GM23338 (cell line): ENCODE results near the gene MED13L.

ENCODE experiments used
- CTCF ChIP-seq, 2 experiments: fragments of 200-600 bp in 1 of 2; sonication (generic) in 1 of 2; conservative IDR thresholded peaks; 2 replicates each; pipeline versions ENCODE4 v1.5.1 to v1.6.1; 2016 to 2017; ENCODE audit warnings: antibody characterized with exemption in 2 of 2, low read depth in 2 of 2, mild to moderate bottlenecking in 2 of 2, moderate library complexity in 1 of 2
- EZH2 ChIP-seq: fragments of 200-600 bp; sonication (generic); IDR thresholded peaks from one replicate; pipeline ENCODE4 v1.8.0; 2017; ENCODE audit warnings: antibody characterized with exemption, mild to moderate bottlenecking, low read depth; ENCODE audit not compliant: unreplicated experiment
- JUNB ChIP-seq: IDR thresholded peaks from one replicate; pipeline ENCODE4 v1.6.1; 2016; ENCODE audit warnings: antibody characterized with exemption; ENCODE audit not compliant: unreplicated experiment
- REST ChIP-seq: IDR thresholded peaks from one replicate; pipeline ENCODE4 v1.6.1; 2018; ENCODE audit warnings: antibody characterized with exemption; ENCODE audit not compliant: unreplicated experiment
- ZNF462 ChIP-seq: fragments of 250-450 bp; sonication (Bioruptor Pico); IDR thresholded peaks from 2 replicates; pipeline ENCODE4 v1.5.0; 2020; ENCODE audit warnings: mild to moderate bottlenecking, moderate library complexity

GRCh38 chr12:116278279-116278626 is 760 bp upstream of the MED13L start:
- TF ChIP-seq ZNF462 (CRISPR knock-in tag) = no peak
- TF ChIP-seq EZH2 = no peak
- TF ChIP-seq CTCF (conservative IDR thresholded peaks at IDR 0.05; ENCODE audit: low read depth in 2 of 2) = no peak
- no peak for TF ChIP-seq JUNB
- TF ChIP-seq REST = no peak
